Heart left ventricle (tissue), 13 donors: ENCODE data around the gene PCNT.

Experiments
- CTCF ChIP-seq, 12 donors: fragments of 200-600 bp; sonication (generic) in 4 of 12; IDR thresholded peaks; one replicate each; pipeline versions ENCODE4 v1.5.0 to v1.8.0; 2018 to 2022; ENCODE audit warnings: antibody characterized with exemption in 12 of 12, mild to moderate bottlenecking in 5 of 12
- POLR2A ChIP-seq, 2 donors: fragments of 450-650 bp; IDR thresholded peaks; one replicate each; pipeline ENCODE4 v1.6.1; 2017; ENCODE audit warnings: antibody characterized with exemption in 2 of 2, mild to moderate bottlenecking in 2 of 2, moderate library complexity in 2 of 2
- donor health status: ischemic (EF 13 %, LVEDD 7.1; RV severe dilation, severe dysfunction).
- donor health status: DM: no; HTN: yes; CAD: no.
- donor health status: DM: no; HTN: no; CAD: no.
- donor health status: ischemic (EF 25% LVEDD 6.9; RV normal size, moderate dysfunction).
- donor health status: ischemic (EF 25% LVEDD 5.7; RV mildly dilated, moderate dysfunction).
- donor health status: ischemic (EF 35%, LVEDD 5.7; RV mildly dilated, moderate dysfunction).
- donor health status: nonischemic (EF 11% LVEDD 7.7; RV severe dilation, severe dysfunction).
- donor health status: DM: yes; HTN: yes; CAD: no.
- donor health status: PGD.
- donor health status: ischemic (EF 29% LVEDD 5.4; RV normal size, mild dysfunction).
- donor health status: nonischemic (EF 23%, LVEDD 6.1; RV moderate dilation, normal function).

DNA sequence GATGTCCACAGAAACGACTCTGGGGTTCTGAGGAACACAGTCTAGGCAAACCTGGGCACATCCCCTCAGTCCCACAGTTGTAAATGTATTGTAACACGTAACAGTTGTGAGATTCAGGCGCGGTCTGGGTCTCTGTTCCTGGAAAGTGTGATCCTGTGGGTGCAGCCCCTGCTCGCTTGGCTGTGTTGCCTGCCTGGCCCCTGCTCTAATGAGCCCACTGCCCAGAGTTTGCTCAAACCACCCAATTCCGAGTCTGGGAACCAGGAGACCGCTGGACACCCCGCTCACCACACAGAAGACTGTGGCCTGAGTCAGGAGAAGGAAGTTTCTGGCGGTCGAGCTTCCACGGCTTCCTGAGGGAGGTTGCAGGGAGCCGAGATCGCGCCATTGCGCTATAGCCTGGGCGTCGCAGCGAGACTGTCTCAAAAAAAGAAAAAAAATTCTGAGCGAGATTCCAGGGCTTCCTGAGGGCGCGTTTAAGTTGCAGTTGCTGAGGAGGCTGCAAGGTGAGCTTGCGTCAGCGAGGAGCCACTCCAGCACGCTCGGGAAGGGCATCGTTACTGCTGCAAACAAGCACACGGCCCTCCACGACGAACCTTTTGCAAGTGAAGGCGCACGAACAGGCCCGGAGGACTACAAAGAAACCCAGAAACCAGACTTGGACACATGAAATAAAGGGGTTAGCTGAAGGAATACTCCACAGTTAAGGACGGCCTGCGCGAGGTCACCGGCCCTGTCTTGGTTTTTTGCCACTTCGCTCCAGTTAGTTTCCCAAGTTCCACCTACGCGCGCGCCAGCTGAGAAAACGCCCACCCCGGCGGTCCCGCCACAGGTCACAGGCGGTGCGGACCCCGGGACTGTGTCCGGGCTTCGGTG, 1.4 kb upstream of the PCNT start:
- TF ChIP-seq CTCF (IDR thresholded peaks at IDR 0.05): no peak
- no peak for TF ChIP-seq POLR2A (IDR thresholded peaks at IDR 0.05)
